T-helper 17 cell (primary cell): ENCODE data around the gene CCDC192. TPM values are rescaled to one million over a fixed set of nuclear protein-coding genes. Genes with fewer than 3 reads are reported as not detected.

ENCODE experiments used
- ATAC-seq: fragments of 150-1000 bp; cut with Tn5 transposase; 2 replicates; pipeline ENCODE4 v1.10.0; 2021; ENCODE audit warnings: mild to moderate bottlenecking, moderate library complexity
- DNase-seq, 3 donors: peaks; one replicate each; pipeline versions ENCODE4 v3.0.0 to v3.0.0-alpha.2; 2020 to 2021
- H3K9me3 ChIP-seq: one replicate; pipeline ENCODE4 v1.7.0; 2013; ENCODE audit warnings: low read length, mild to moderate bottlenecking; ENCODE audit not compliant: control insufficient read depth, poor library complexity, severe bottlenecking
- H3K27ac Mint-ChIP-seq: one replicate; pipeline ENCODE4 v1.8.0; 2022; ENCODE audit warnings: mild to moderate bottlenecking, moderate library complexity, mixed read lengths
- H3K27me3 Mint-ChIP-seq: one replicate; pipeline ENCODE4 v1.8.0; 2022; ENCODE audit warnings: mixed read lengths
- H3K36me3 Mint-ChIP-seq: one replicate; pipeline ENCODE4 v1.8.0; 2022; ENCODE audit warnings: low read depth, mixed read lengths
- H3K4me1 Mint-ChIP-seq: one replicate; pipeline ENCODE4 v1.8.0; 2022; ENCODE audit warnings: mild to moderate bottlenecking, mixed read lengths
- H3K4me3 Mint-ChIP-seq: one replicate; pipeline ENCODE4 v1.8.0; 2022; ENCODE audit warnings: mild to moderate bottlenecking, moderate library complexity, mixed read lengths
- total RNA-seq, 4 donors: library from RNA in 2 of 4; stranded (reverse) in 2 of 4; gene quantifications; one replicate each; pipeline ENCODE4 v1.2.3 and lab custom pipeline; 2022 to 2026

The CCDC192 gene
- total RNA-seq, 2 donors from 2014 or later = 0.45 TPM; not detected in 1

DNA sequence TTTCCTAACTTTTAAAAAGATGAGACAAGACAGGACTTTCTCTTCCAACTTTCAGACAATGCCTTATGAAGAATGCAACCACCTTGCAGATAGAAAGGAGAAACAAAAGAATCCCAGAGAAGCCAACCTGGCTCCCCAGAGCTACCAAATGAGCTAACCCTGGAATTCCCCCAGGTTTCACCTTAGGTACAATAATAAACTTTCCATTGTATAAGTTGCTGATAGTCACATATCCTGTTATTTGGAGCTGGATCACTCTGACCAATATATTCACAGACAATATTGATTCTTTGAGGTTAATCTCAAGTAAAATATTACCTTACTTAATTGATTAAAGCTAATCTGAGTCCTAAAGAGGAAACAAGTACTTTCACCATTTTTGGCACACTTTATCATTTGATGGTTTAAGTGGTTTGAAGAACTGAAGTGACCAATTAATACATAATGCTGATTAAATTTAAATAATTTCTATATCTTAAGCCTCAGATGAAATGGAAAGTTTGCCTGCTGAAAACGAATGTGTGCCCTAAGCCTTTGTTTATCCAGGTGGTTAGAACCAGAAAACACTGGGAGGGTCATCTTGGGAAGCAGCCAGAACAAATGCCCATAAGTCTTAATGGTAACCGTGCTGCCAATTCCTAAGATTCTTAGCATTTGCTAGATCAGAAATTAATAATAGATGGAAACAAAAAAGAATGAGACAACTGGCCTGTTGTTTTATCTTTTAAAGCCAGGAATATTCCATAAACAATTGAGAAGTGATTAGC, 220.8 kb downstream of the CCDC192 start:
- no peak for DNase-seq
- H3K27ac Mint-ChIP-seq = no peak overlapping the region
- no peaks in the 10 kb centered on the region for H3K4me1 Mint-ChIP-seq
- no peaks in the 10 kb centered on the region for H3K27me3 Mint-ChIP-seq
- H3K4me3 Mint-ChIP-seq = no peak overlapping the region
- no peaks in the 10 kb centered on the region for H3K36me3 Mint-ChIP-seq
- ATAC-seq = no peak
- no peaks in the 10 kb centered on the region for H3K9me3 ChIP-seq

DNA sequence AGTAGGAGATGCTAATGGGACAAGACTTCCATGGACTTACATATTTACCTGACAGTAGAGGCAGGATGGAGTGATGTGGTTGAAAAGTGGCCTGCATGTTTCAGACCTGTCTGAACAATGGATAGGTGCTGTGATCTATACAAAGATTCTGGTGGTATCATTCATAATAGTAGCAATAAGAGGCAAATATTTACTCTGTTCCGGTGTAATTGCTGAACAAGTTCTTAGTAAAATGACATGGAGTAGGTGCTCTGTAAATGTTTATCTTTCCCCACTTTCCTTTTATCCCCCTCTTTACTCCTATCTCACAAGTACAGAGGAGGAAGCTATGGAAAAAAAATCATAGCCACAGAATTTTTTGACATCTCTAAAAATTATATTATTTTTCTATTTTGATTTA, 221.4 kb downstream of the CCDC192 start:
- H3K4me1 Mint-ChIP-seq = no peaks in the 10 kb centered on the region
- ATAC-seq (no peak), DNase-seq (no peak)
- no peak overlapping the region for H3K4me3 Mint-ChIP-seq
- no peaks in the 10 kb centered on the region for H3K27me3 Mint-ChIP-seq
- H3K27ac Mint-ChIP-seq = no peak overlapping the region
- H3K9me3 ChIP-seq = no peaks in the 10 kb centered on the region
- H3K36me3 Mint-ChIP-seq = no peaks in the 10 kb centered on the region

- no peaks in the 10 kb centered on the region for H3K9me3 ChIP-seq
- Mint-ChIP-seq H3K4me1 (no peaks in the 10 kb centered on the region), H3K27me3 (no peaks in the 10 kb centered on the region), H3K27ac (no peak overlapping the region), H3K4me3 (no peak overlapping the region), H3K36me3 (no peaks in the 10 kb centered on the region)
- ATAC-seq = no peak
- DNase-seq = no peak
These were observed 222.7 kb downstream of the CCDC192 start for GRCh38 chr5:127925916-127926315.

- no peak overlapping the region for H3K27ac Mint-ChIP-seq
- DNase-seq (no peak), ATAC-seq (no peak)
- H3K36me3 Mint-ChIP-seq = no peaks in the 10 kb centered on the region
- H3K4me1 Mint-ChIP-seq = no peaks in the 10 kb centered on the region
- H3K4me3 Mint-ChIP-seq = no peak overlapping the region
- no peaks in the 10 kb centered on the region for H3K27me3 Mint-ChIP-seq
- H3K9me3 ChIP-seq = no peaks in the 10 kb centered on the region
These were observed 223.8 kb downstream of the CCDC192 start for GRCh38 chr5:127926974-127927373.

DNA sequence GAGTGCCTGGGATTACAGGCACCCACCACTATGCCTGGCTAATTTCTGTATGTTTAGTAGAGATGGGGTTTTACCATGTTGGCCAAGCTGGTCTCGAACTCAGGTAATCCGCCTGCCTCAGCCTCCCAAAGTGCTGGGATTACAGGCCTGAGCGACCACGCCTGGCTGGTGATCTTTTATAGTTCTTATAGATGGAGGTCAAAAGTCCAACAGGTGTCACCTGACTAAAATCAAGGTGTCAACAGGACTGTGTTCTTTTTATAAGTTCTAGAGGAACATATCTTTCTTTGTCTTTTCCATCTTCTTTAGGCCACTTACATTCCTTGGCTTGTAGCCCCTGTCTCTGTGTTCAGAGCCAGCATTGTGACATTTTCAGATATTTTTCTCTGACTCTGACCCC, 224.9 kb downstream of the CCDC192 start:
- no peaks in the 10 kb centered on the region for H3K27me3 Mint-ChIP-seq
- H3K9me3 ChIP-seq = no peaks in the 10 kb centered on the region
- DNase-seq (no peak), ATAC-seq (no peak)
- no peaks in the 10 kb centered on the region for H3K4me1 Mint-ChIP-seq
- H3K27ac Mint-ChIP-seq = no peak overlapping the region
- no peak overlapping the region for H3K4me3 Mint-ChIP-seq
- no peaks in the 10 kb centered on the region for H3K36me3 Mint-ChIP-seq

DNA sequence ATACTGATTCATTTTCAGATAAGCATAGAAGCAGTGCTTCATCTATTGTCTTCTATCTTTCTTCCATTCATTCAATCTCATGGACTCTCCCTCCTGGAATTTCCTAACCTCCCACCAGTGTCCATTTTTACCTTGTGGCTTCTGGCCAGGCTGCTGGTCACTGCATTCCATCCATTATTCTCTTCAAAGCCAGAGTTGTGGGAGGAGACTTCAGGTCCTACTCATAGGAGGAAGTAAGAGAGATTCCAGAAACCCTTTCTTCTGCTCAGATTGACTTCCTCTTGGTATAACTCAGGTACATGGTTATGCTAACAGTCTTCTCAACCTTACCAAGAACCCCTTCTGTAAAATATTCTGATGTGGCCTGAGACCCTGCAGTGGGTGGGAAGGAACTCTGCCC, 227.1 kb downstream of the CCDC192 start:
- ATAC-seq (no peak), DNase-seq (no peak)
- H3K9me3 ChIP-seq = no peaks in the 10 kb centered on the region
- no peak overlapping the region for H3K27ac Mint-ChIP-seq
- H3K36me3 Mint-ChIP-seq = no peaks in the 10 kb centered on the region
- H3K4me3 Mint-ChIP-seq = no peak overlapping the region
- H3K27me3 Mint-ChIP-seq = no peaks in the 10 kb centered on the region
- no peaks in the 10 kb centered on the region for H3K4me1 Mint-ChIP-seq

GRCh38 chr5:127931396-127931795, 228.2 kb downstream of the CCDC192 start:
- H3K36me3 Mint-ChIP-seq = no peaks in the 10 kb centered on the region
- no peaks in the 10 kb centered on the region for H3K9me3 ChIP-seq
- ATAC-seq (no peak), DNase-seq (no peak)
- H3K4me1 Mint-ChIP-seq = no peaks in the 10 kb centered on the region
- no peak overlapping the region for H3K4me3 Mint-ChIP-seq
- no peaks in the 10 kb centered on the region for H3K27me3 Mint-ChIP-seq
- H3K27ac Mint-ChIP-seq = no peak overlapping the region

DNA sequence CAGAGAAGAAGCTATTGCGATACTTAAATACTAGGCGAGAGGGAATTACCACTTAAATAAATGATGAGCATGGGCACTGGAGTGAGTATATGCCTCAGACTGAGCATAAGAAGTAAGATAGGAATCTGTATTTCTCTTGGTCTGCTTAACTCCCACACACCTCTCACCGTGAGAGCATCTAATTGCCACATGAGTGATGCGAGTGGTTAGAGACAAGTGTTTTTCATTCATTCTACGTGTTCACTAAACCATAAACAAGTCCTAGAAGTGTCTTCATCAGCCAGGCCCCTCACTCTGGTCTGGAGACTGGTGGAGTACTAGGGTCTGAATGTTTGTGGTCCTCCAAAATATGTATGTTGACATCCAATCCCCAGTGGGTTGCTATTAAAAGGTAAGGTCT, 230.2 kb downstream of the CCDC192 start:
- DNase-seq (no peak), ATAC-seq (no peak)
- no peaks in the 10 kb centered on the region for H3K9me3 ChIP-seq
- Mint-ChIP-seq H3K4me3 (no peak overlapping the region), H3K4me1 (peaks cover 3% of the 10 kb centered on the region), H3K36me3 (no peaks in the 10 kb centered on the region), H3K27ac (no peak overlapping the region), H3K27me3 (no peaks in the 10 kb centered on the region)

- ATAC-seq (no peak), DNase-seq (no peak)
- Mint-ChIP-seq H3K27ac (no peak overlapping the region), H3K4me1 (peaks cover 3% of the 10 kb centered on the region), H3K4me3 (no peak overlapping the region), H3K27me3 (no peaks in the 10 kb centered on the region), H3K36me3 (no peaks in the 10 kb centered on the region)
- no peaks in the 10 kb centered on the region for H3K9me3 ChIP-seq
These were observed 231.6 kb downstream of the CCDC192 start for GRCh38 chr5:127934791-127935256.

GRCh38 chr5:127935398-127935797, 232.2 kb downstream of the CCDC192 start:
- ATAC-seq (no peak), DNase-seq (no peak)
- peaks cover 3% of the 10 kb centered on the region for H3K4me1 Mint-ChIP-seq
- H3K27me3 Mint-ChIP-seq = no peaks in the 10 kb centered on the region
- no peaks in the 10 kb centered on the region for H3K36me3 Mint-ChIP-seq
- H3K27ac Mint-ChIP-seq = no peak overlapping the region
- no peak overlapping the region for H3K4me3 Mint-ChIP-seq
- H3K9me3 ChIP-seq = no peaks in the 10 kb centered on the region

DNA sequence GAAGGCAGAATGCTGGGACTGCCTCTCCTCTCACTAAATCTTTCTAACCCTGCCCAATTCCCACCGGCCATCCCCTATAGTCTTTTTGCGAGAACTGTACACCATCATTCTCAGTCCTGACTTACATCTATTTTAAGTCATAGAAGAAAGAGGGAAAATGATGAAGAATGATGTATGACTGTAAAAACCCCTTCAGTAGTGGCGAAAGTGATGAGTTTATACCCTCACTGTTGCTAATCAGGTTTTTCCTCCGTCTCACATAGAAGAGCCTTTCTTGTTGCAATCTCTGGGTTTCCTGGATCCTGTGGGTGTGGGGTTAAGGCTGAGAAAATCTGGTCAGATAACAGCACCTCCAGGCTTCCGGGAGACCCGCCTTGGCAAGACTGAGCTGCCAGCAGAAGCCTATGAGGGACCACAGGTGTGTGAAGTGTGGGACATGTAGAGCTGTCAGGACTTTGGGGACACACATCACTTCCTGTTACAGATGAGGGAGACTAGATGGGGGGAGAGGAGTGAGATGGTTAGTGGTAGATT, 233.3 kb downstream of the CCDC192 start:
- no peaks in the 10 kb centered on the region for H3K27me3 Mint-ChIP-seq
- no peak for DNase-seq
- H3K4me1 Mint-ChIP-seq = peaks cover 4% of the 10 kb centered on the region
- no peaks in the 10 kb centered on the region for H3K9me3 ChIP-seq
- H3K27ac Mint-ChIP-seq = peak overlapping the region; percentile 75
- ATAC-seq = no peak
- H3K36me3 Mint-ChIP-seq = peaks cover 1% of the 10 kb centered on the region
- H3K4me3 Mint-ChIP-seq = no peak overlapping the region

DNA sequence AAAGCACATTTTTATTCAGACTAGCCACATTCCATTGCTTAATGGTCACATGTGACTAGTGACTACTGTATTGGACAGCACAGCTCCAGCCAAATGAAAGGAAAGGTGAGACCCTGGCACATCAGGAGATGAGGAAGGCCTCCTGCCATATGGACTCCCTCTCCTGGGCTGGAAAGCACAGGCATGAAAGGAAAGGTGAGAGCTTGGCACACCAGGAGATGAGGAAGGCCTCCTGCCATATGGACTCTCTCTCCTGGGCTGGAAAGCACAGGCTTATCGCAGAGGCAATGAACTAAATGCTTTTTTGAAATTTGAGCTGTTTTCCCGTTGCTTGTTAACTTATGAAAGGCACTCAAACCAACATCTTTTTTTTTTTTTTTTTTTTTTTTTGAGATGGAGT, 235.6 kb downstream of the CCDC192 start:
- no peak for ATAC-seq
- H3K9me3 ChIP-seq = no peaks in the 10 kb centered on the region

GRCh38 chr5:127940854-127941253, 237.7 kb downstream of the CCDC192 start:
- peaks cover 3% of the 10 kb centered on the region for H3K36me3 Mint-ChIP-seq

More for the DNA sequence above, 235.6 kb downstream of the CCDC192 start:
- Mint-ChIP-seq H3K4me1 (peaks cover 7% of the 10 kb centered on the region), H3K27ac (no peak overlapping the region), H3K36me3 (peaks cover 3% of the 10 kb centered on the region), H3K4me3 (no peak overlapping the region), H3K27me3 (no peaks in the 10 kb centered on the region)
- DNase-seq = no peak

DNA sequence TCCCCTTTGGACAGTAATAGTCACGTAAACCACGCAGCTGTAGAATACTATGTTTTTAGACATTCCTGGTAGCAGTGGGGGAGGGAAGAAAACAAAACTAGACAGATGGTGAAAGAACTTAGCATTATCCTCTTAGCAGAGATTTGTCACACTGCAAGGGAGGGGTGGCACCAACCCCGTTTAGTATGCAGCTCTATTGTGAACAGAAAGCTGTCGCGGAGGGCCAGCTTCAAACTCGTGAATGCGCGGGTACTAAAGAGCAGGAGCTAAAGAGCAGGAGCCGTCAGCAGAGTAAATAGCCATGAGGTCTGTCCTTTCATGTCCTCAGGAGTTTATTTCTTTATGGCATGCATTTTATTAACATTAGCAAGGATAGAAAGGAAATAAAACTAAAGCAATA, 238.5 kb downstream of the CCDC192 start:
- Mint-ChIP-seq H3K27ac (no peak overlapping the region), H3K4me1 (peaks cover 6% of the 10 kb centered on the region), H3K36me3 (peaks cover 3% of the 10 kb centered on the region), H3K27me3 (no peaks in the 10 kb centered on the region), H3K4me3 (no peak overlapping the region)
- no peak for ATAC-seq
- no peaks in the 10 kb centered on the region for H3K9me3 ChIP-seq
- no peak for DNase-seq

More at GRCh38 chr5:127940854-127941253, 237.7 kb downstream of the CCDC192 start:
- H3K4me3 Mint-ChIP-seq = no peak overlapping the region
- H3K27me3 Mint-ChIP-seq = no peaks in the 10 kb centered on the region
- ATAC-seq (no peak), DNase-seq (no peak)
- H3K4me1 Mint-ChIP-seq = peaks cover 7% of the 10 kb centered on the region
- no peak overlapping the region for H3K27ac Mint-ChIP-seq
- no peaks in the 10 kb centered on the region for H3K9me3 ChIP-seq
